ENCODE data around the gene FERMT3. TPM values are rescaled to one million over a fixed set of nuclear protein-coding genes. Genes with fewer than 3 reads are reported as not detected.

Gene FERMT3
- total RNA-seq, 1 donor from 2014 or later: 9.7 TPM

GRCh38 chr11:64259533-64260067 lies 53.1 kb downstream of the FERMT3 start:
- DNase-seq (ENCODE audit: low spot score): no peak
- ATAC-seq: no peak

DNA sequence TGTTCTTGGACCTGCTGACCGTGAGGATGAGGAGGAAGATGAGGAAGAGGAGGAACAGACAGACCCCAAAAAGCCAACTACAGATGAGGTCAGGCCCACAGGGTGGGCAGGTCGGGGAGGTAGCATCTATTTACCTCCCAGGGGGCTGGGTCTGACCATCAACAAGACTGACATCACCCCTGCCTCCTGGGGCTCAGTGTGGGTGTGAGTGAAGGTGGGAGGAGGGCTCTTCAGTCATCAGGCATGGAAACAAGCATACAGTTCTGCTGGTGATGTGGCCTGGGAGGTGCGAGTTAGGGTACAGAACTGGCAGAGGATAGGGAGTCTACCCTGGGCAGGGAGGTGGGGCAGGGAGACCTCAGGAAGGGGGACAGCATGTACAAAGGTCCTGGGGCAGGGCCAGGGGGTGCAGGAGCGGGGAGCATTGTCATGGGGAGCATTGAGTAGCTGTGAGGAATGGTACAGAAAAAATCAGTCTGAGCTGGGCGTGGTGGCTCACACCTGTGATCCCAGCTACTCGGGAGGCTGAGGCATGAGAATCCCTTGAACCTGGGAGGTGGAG lies 53.7 kb downstream of the FERMT3 start:
- no peak for DNase-seq (ENCODE audit: low spot score)
- no peak for ATAC-seq

- no peak for ATAC-seq
Measured at GRCh38 chr11:64261556-64262080, 55.1 kb downstream of the FERMT3 start.

GRCh38 chr11:64262271-64263002 lies 55.9 kb downstream of the FERMT3 start:
- no peak for ATAC-seq

More at GRCh38 chr11:64261556-64262080, 55.1 kb downstream of the FERMT3 start:
- DNase-seq (ENCODE audit: low spot score): no peak

DNA sequence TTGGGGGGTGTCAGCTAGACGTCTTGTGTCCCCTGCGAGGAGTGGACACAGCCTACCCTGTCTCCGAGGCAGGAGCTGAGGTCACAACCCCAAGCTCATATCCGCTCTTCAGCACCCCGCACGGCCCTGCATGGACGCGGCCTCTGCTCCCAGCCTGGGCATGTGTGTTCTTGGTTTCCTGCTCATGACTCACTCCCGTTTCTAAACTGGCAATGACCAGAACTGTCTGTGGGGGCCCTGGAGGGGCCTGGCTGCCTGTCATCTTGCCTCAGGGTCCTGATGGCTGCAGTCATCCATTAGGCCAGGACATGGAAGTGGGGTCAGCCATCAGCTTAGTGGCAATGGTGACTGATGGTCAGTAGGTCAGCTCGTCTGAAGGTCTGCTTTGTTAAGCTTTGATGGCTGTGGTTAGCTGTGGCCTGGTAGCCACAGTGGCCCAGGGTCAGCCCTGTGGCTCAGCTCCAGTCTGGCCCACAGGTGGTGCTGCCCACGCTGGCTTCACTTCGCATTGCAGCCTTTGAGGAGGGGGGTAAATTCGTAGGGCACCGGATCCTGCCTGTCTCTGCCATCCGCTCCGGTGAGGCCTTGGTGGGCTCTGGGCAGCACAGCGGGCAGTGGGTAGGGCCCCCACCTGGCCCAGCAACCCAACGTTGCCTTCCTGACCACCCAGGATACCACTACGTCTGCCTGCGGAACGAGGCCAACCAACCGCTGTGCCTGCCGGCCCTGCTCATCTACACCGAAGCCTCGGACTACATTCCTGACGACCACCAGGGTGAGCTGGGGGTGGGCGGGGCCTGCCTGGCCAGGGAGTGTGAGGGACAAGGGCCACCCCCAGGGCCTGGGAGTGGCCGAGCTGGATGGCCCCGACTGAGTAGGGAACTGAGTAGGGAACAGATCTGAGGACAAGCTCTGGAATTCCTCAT lies 56.8 kb downstream of the FERMT3 start:
- ATAC-seq: no peak
- no peak for DNase-seq (ENCODE audit: low spot score)

More at GRCh38 chr11:64262271-64263002, 55.9 kb downstream of the FERMT3 start:
- no peak for DNase-seq (ENCODE audit: low spot score)

DNA sequence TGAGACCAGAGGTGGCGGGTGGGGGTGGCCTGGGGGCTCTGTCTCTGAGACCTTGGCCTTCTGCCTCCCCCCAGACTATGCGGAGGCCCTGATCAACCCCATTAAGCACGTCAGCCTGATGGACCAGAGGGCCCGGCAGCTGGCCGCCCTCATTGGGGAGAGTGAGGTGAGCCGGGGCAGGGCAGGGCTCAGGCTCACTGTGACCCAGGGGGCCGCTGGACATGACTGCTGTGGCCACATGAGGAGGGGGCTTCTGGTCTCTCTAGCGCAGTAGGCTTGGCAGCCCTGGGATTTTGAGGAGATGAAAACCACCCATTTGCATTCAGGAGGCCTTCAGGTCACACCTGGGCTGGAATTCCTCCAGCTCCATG lies 57.4 kb downstream of the FERMT3 start:
- ATAC-seq (no peak), DNase-seq (ENCODE audit: low spot score) (no peak)

GRCh38 chr11:64264371-64264852 lies 57.9 kb downstream of the FERMT3 start:
- ATAC-seq (no peak), DNase-seq (ENCODE audit: low spot score) (no peak)

GRCh38 chr11:64265176-64266160 lies 58.9 kb downstream of the FERMT3 start:
- DNase-seq (ENCODE audit: low spot score) (no peak), ATAC-seq (no peak)

- DNase-seq (ENCODE audit: low spot score) (no peak), ATAC-seq (no peak)
Measured at GRCh38 chr11:64266339-64266738, 59.8 kb downstream of the FERMT3 start.

GRCh38 chr11:64267207-64267945 lies 60.9 kb downstream of the FERMT3 start:
- DNase-seq (ENCODE audit: low spot score) (no peak), ATAC-seq (no peak)

DNA sequence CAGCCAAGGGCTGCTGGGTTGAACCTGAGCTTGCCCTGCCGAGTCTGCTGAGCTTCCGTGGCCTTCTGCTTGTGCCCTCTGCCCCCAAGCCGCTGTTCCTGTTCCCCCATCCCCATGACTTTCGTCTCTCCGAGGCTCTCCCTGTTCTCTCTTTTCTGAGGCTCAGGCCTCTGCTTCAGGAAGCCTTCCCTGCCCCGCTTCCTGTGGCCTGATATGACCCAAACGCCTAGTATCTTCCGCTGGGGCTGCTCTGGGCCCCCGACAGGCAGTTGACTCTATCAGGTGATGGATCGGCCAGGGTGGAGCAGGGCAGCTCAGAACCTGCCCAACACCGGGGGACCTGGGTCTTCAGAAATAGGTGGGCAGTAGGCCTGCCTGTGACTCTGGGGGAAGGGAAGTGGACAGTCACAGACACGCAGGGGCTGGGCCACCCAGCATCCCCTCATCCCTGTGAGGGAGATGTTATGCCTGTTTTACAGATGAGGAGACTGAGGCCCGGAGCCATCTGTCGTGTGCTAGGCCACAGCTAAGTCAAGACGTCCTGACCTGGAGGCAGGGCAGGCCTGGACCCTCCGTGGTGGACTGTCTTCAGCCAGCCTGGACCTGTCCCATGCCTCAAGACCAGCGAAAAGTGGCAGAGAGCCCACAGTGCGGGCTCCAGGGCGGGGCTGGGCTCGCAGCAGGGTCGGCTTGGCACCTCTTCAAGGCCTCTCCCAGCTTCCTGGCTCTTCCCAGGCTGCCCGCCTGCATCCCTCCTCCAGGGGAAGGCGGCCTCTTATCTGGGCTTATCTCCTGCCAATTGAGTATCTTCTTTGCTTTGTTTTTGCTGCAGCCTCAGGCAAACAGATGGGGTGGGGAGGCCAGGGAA lies 61.7 kb downstream of the FERMT3 start:
- ATAC-seq: no peak
- DNase-seq (ENCODE audit: low spot score): peak; percentile 73

DNA sequence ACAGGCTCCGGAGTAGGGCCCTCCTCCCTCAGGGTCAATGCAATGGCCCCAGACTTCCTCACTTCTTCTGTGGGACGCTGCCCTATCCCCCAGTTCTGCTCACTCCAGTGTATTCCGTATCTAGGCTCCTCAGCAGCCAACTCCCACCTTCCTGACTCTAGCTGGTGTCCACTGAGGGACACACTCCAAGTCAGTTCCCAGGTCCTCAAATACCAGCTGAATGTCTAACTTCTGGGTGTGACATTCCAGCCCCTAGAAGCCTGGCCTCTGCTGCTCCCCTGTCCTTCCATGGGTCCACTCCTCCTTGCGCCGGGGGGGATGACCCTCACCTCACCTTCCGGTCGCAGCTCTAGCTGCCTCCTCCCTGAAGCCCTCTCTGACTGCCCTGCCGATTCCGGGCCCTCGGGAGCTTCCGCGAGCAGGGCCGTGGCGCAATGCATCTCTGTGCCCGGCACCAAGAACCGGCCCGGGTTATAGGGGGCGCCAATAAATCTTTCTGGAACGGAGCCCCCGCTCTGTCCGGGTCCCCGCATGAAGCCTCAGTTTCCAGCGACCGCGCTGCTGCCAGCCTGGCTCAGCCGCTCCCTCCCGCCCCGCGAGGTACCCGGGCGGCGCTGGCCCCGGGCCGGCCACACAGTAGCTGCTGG lies 62.5 kb downstream of the FERMT3 start:
- peak; percentile 21 for ATAC-seq
- DNase-seq (ENCODE audit: low spot score): peak; percentile 73

DNA sequence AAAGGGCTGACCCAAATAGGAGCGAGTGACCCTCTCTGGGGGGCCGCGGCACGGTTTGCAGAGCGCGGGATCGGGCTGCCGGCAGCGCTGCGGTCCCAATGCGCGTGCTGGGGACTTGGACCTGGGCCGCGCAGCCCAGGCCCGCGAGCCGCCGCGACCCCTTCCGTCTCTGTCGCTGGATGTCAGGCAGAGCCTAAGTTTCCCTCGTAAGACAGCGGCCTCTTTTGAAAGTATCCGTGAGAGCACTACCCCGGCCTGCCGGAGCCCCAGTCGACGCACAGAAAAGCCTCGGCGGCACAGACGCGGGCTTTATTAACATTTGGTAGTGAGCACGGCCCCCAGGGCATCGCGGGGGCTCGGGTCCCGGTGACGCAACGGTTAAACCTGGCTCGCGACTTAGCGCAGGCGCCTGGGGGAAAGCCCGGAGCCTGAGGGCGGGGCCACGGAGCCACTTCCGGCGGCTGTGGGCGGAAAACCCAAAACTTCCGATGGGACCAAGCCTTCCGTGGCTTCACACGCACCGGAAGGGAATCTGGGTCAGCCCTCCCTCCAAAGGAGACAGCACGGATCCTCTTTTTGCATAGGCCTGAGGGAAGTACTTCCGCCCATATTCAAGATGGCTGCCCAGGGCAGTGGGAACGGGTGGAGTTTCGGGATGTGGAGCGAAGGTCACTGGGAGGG lies 63.2 kb downstream of the FERMT3 start:
- ATAC-seq (peak; percentile 77), DNase-seq (ENCODE audit: low spot score) (peak; percentile 99)
